Stimulated activated CD4-positive, alpha-beta T cell treated with anti-CD3 and anti-CD28 coated beads, TNF-alpha, amount 100 ng/mL, for 48 hours (primary cell): ENCODE results near the gene VPREB1.
"Not testable (repeated sequence)": the region's sequence is repeated elsewhere in the genome, so short reads cannot be mapped to it uniquely, and the experiment has no call there.

Experiments used
- DNase-seq, 3 donors: peaks; one replicate each; pipeline ENCODE4 v3.0.0-alpha.2; 2020; ENCODE audit warnings: low read depth in 3 of 3

Gene VPREB1

DNA sequence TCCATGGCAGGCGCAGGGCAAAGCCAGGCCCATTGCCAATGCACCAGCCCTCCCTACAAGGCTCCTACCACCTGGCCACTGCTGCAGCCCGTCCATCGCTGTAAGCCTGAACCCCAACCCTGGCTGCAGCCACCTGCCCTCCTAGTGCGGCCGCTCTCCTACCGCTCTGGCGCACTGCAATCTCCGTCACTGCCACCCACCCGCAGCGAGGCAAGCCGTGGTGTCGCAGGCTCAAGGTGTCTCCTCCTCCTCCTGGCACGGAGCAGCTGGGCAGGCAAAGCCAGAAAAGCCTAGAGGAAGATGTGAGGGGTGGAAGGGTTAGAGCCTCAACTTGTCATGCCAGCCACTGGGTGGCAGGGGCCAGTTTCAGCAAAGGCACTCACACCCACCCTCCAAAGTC is 50.1 kb downstream of the VPREB1 start:
- not testable (repeated sequence) for DNase-seq
